ENCODE measurements around the gene OLFM3. TPM values are rescaled to one million over a fixed set of nuclear protein-coding genes. Genes with fewer than 3 reads are reported as not detected.

The OLFM3 gene
- total and polyA plus RNA-seq, 8 donors, result 0.15 to 2.4 TPM; not detected in 6

DNA sequence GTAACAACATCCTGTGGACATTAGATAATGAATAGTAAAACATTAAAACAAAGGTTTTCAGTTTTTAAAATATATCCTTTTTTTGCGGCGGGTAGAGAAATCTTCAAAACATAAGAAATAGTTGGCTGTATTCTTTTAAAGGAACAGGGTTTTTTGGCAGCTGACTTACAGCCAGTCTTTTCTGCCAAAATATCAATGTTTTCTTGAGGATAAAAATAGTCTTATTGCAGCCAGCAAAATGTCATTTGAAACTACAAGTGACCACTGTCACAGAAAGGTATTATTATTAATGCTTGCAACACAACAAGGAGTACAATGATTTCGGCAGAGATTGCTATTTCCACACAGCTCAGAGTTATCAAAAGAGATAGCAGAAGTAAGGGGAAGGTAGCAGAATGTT is 21.4 kb downstream of the OLFM3 start:
- TF ChIP-seq POLR2A (IDR thresholded peaks at IDR 0.05) (no peak), POLR2AphosphoS5 (IDR thresholded peaks at IDR 0.05) (no peak)
- intact Hi-C loops (cut with DNase I; ENCODE audit: low total_unique reads), result no loop called here
- WGBS, 5 donors, result 40 to 62% (median 57%) methylated on average over 3 of the region's 3 CpGs

DNA sequence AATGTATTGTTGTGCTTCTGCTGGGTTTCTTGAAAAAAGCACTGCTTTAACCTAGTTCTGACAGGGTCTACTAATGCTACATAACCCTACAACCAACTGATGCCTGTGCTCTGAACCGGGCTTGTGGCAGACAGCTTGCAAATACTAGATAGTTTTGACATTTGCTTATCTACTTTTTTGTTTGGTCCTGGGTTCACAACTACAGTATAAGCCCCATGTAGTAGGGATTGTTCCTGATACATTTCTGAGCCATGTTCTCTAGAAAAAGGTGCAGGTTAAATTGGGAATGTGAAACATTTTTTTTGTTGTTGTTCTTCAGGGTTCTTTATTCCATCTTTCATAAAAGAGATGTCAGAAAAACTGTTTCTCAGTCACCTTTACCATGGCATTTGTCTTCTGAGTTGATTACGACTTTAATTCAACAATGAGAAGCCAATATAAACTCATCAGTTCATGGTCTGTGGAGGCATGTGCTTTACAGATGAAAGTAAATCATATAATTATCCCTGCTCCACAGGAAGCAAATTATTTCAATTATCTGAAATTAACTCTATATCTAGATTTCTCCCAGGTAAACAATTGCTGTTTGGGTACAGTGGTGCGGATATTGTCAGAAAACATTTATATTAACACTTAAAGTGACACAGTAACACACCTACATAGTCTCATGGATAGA is 22.0 kb downstream of the OLFM3 start:
- TF ChIP-seq POLR2A (IDR thresholded peaks at IDR 0.05), result no peak
- Histone ChIP-seq H3K9me3 (no peaks in the 10 kb centered on the region), H3K27ac (no peak overlapping the region), H3K36me3 (no peaks in the 10 kb centered on the region), H3K4me3 (no peak overlapping the region), H3K4me1 (no peaks in the 10 kb centered on the region), H3K27me3 (no peaks in the 10 kb centered on the region)
- intact Hi-C loops (cut with DNase I; ENCODE audit: low total_unique reads), result no loop called here
- DNase-seq, result no peak
- 29 to 67% (median 57%) methylated on average over 3 of the region's 3 CpGs for WGBS, 5 donors

More for the DNA sequence above, 21.4 kb downstream of the OLFM3 start:
- Histone ChIP-seq H3K27me3 (no peaks in the 10 kb centered on the region), H3K4me3 (no peak overlapping the region), H3K4me1 (no peaks in the 10 kb centered on the region), H3K9me3 (no peaks in the 10 kb centered on the region), H3K27ac (no peak overlapping the region), H3K36me3 (no peaks in the 10 kb centered on the region)
- DNase-seq, result no peak

DNA sequence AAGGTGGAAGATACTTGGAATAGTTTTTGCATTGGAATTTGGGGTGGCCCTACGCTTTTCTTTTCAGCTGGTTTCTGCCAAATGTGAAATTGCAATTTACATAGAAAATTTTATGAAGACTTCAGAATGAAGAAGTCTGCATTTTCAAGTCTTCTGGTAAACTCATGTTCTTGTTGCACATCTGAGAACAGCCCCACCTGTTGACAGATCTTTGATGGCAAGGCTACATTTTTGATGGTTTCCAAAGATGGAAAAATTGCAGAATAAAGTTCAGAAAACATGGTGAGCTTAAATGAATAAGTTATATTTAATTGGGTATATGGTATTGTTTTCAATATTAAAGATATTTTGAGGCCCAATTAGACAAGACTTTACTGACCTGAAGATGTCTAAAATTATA is 25.4 kb downstream of the OLFM3 start:
- H3K36me3 ChIP-seq, result no peaks in the 10 kb centered on the region
- TF ChIP-seq POLR2A (IDR thresholded peaks at IDR 0.05), result no peak
- no peaks in the 10 kb centered on the region for H3K4me1 ChIP-seq
- DNase-seq, result peak in 1 of 2 donors; percentile 20
- H3K27ac ChIP-seq, result no peak overlapping the region
- no peaks in the 10 kb centered on the region for H3K27me3 ChIP-seq
- 61 to 94% (median 84%) methylated on average over 1 of the region's 1 CpG for WGBS, 5 donors
- intact Hi-C loops (cut with DNase I; ENCODE audit: low total_unique reads), result no loop called here
- H3K4me3 ChIP-seq, result no peak overlapping the region
- H3K9me3 ChIP-seq, result no peaks in the 10 kb centered on the region

DNA sequence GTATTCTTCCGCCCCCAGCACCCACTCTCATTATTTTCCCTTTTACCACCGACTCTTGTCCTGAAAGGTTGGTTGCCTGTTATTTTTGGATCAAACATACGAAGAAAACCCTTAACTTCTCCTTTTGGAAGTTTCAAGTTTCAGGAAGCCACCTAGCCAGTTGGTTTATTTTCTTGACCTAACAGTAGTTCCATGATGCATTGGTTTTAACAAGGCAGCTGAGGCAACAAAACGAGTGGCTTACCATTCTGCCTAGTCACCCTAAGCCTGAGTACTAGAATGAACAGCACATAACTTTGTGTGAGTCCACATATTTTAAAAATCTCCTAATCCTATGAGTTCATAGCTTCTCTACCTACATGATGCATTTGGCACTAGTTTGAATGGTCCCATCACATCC is 28.9 kb downstream of the OLFM3 start:
- H3K4me3 ChIP-seq, result no peak overlapping the region
- H3K9me3 ChIP-seq, result no peaks in the 10 kb centered on the region
- no peaks in the 10 kb centered on the region for H3K36me3 ChIP-seq
- no peak for DNase-seq
- TF ChIP-seq POLR2AphosphoS5 (IDR thresholded peaks at IDR 0.05) (no peak), EP300 (IDR thresholded peaks at IDR 0.05) (no peak), POLR2A (IDR thresholded peaks at IDR 0.05) (no peak)
- TF ChIP-seq, protein P1, sequence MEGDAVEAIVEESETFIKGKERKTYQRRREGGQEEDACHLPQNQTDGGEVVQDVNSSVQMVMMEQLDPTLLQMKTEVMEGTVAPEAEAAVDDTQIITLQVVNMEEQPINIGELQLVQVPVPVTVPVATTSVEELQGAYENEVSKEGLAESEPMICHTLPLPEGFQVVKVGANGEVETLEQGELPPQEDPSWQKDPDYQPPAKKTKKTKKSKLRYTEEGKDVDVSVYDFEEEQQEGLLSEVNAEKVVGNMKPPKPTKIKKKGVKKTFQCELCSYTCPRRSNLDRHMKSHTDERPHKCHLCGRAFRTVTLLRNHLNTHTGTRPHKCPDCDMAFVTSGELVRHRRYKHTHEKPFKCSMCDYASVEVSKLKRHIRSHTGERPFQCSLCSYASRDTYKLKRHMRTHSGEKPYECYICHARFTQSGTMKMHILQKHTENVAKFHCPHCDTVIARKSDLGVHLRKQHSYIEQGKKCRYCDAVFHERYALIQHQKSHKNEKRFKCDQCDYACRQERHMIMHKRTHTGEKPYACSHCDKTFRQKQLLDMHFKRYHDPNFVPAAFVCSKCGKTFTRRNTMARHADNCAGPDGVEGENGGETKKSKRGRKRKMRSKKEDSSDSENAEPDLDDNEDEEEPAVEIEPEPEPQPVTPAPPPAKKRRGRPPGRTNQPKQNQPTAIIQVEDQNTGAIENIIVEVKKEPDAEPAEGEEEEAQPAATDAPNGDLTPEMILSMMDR (IDR thresholded peaks at IDR 0.05), result no peak
- intact Hi-C loops (cut with DNase I; ENCODE audit: low total_unique reads), result no loop called here
- no peak overlapping the region for H3K27ac ChIP-seq
- 62 to 76% (median 74%) methylated on average over 4 of the region's 4 CpGs for WGBS, 5 donors
- no peaks in the 10 kb centered on the region for H3K27me3 ChIP-seq
- no peaks in the 10 kb centered on the region for H3K4me1 ChIP-seq

DNA sequence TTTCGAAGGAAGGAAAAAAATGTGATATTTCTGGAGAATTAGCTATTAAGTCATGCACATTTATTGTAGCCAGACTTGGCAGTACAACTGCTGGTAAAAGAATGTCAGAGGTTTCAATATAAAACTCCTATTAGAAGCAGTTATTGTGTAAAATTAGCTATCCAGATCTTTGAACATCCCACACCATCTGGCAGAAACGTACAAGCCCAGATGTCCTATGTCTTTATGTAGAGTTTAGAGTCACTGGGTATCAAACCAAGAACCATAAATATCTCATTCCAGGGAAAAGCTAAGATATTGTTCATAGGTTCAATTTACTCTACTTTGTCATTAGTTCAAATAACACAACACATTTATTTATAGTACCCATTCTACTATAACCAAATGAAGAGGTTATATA is 31.4 kb downstream of the OLFM3 start:
- Histone ChIP-seq H3K9me3 (no peaks in the 10 kb centered on the region), H3K27ac (no peak overlapping the region), H3K27me3 (no peaks in the 10 kb centered on the region), H3K4me1 (no peaks in the 10 kb centered on the region), H3K36me3 (no peaks in the 10 kb centered on the region), H3K4me3 (no peak overlapping the region)
- TF ChIP-seq, protein P1 (IDR thresholded peaks at IDR 0.05), result no peak
- no peak for TF ChIP-seq POLR2A (IDR thresholded peaks at IDR 0.05)
- no peak for TF ChIP-seq POLR2AphosphoS5 (IDR thresholded peaks at IDR 0.05)
- no peak for TF ChIP-seq EP300 (IDR thresholded peaks at IDR 0.05)
- intact Hi-C loops (cut with DNase I; ENCODE audit: low total_unique reads), result no loop called here
- WGBS, 5 donors, result 47 to 67% (median 62%) methylated on average over 2 of the region's 2 CpGs
- DNase-seq, result no peak

DNA sequence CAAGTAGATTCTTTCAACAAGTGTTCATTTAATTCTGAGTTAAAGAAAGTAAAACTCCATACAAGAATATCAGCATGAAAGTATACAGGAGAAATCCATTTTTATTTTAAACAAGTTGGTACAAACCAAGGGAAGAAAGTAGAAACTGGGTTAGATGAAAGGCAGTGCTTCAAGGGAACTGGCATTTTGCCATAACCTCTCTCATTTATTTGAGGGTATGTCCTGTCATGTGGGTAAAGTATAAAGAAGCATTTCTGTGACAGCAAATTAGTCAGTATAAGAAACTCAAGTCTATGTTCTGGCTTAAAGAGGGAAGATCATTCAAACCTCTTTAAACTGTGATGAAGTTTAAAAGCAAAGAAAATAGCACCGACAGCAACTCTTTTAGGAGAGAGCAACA is 32.0 kb downstream of the OLFM3 start:
- no peaks in the 10 kb centered on the region for H3K4me1 ChIP-seq
- H3K27ac ChIP-seq, result no peak overlapping the region
- intact Hi-C loops (cut with DNase I; ENCODE audit: low total_unique reads), result no loop called here
- DNase-seq, result no peak
- WGBS, 5 donors, result 0 to 38% (median 0%) methylated on average over 1 of the region's 1 CpG
- no peaks in the 10 kb centered on the region for H3K9me3 ChIP-seq
- no peak overlapping the region for H3K4me3 ChIP-seq
- no peaks in the 10 kb centered on the region for H3K36me3 ChIP-seq
- TF ChIP-seq EP300 (IDR thresholded peaks at IDR 0.05), result no peak
- no peak for TF ChIP-seq POLR2A (IDR thresholded peaks at IDR 0.05)
- TF ChIP-seq POLR2AphosphoS5 (IDR thresholded peaks at IDR 0.05), result no peak
- TF ChIP-seq, protein P1 (IDR thresholded peaks at IDR 0.05), result no peak
- H3K27me3 ChIP-seq, result no peaks in the 10 kb centered on the region

All from stomach (tissue), 9 donors.